PC-3 (cell line): ENCODE data around the gene FHIP1B. TPM values are rescaled to one million over a fixed set of nuclear protein-coding genes. Genes with fewer than 3 reads are reported as not detected.

ENCODE experiments used
- ATAC-seq: fragments of 200-7000 bp; cut with Tn5 transposase; 2 replicates; pipeline ENCODE4 v1.9.1; 2020; ENCODE audit warnings: mild to moderate bottlenecking, moderate library complexity
- BruUV-seq: library from RNA; stranded (reverse); fragments of 400-500 nt; replicated peaks from 2 replicates; lab custom pipeline; 2021; lab: Mats Ljungman, UMichigan
- CTCF ChIA-PET: fragments of 300-600 bp; sonication (Branson Sonifier 250); formaldehyde crosslinking; loops from one replicate; lab custom pipeline; 2022; ENCODE audit warnings: antibody characterized with exemption; lab: Charles Lee
- POLR2A ChIA-PET: fragments of 300-600 bp; sonication (Branson Sonifier 250); formaldehyde crosslinking; loops from one replicate; lab custom pipeline; 2022; ENCODE audit warnings: antibody characterized with exemption; ENCODE audit not compliant: unreplicated experiment; lab: Charles Lee
- DNase-seq: peaks from one replicate; pipeline ENCODE4 v3.0.0-alpha.2; 2015
- H2AFZ ChIP-seq: fragments of 300-600 bp; sonication (generic); 2 replicates; pipeline ENCODE4 v1.6.0; 2016; ENCODE audit warnings: antibody characterized with exemption, low read length
- H3F3A ChIP-seq: fragments of 300-600 bp; sonication (generic); one replicate; pipeline ENCODE4 v1.6.0; 2017; ENCODE audit warnings: antibody characterized with exemption, low read length, control low read depth, mild to moderate bottlenecking; ENCODE audit not compliant: unreplicated experiment
- H3K27ac ChIP-seq: fragments of 300-600 bp; sonication (generic); 2 replicates; pipeline ENCODE4 v1.5.1; 2016; ENCODE audit warnings: mild to moderate bottlenecking, low read length
- H3K27me3 ChIP-seq: fragments of 300-600 bp; sonication (generic); 2 replicates; pipeline ENCODE4 v1.6.1; 2016; ENCODE audit warnings: low read length, mixed read lengths
- H3K36me3 ChIP-seq: fragments of 300-600 bp; sonication (generic); 2 replicates; pipeline ENCODE4 v1.6.1; 2016; ENCODE audit warnings: low read depth, mixed run types, low read length, mixed read lengths
- H3K4me1 ChIP-seq: fragments of 300-600 bp; sonication (generic); 2 replicates; pipeline ENCODE4 v1.5.1; 2016; ENCODE audit warnings: low read length; ENCODE audit not compliant: insufficient read depth
- H3K4me2 ChIP-seq: fragments of 300-600 bp; sonication (generic); 2 replicates; pipeline ENCODE4 v1.6.0; 2016; ENCODE audit warnings: low read length
- H3K4me3 ChIP-seq: fragments of 300-600 bp; sonication (generic); 2 replicates; pipeline ENCODE4 v1.5.1; 2016; ENCODE audit warnings: mild to moderate bottlenecking, low read length, mixed read lengths
- H3K79me2 ChIP-seq: fragments of 300-600 bp; sonication (generic); 2 replicates; pipeline ENCODE4 v1.6.1; 2017; ENCODE audit warnings: low read length, mixed read lengths
- H3K9ac ChIP-seq: fragments of 300-600 bp; sonication (generic); 2 replicates; pipeline ENCODE4 v1.6.0; 2016; ENCODE audit warnings: mild to moderate bottlenecking, low read length
- H3K9me2 ChIP-seq: fragments of 300-600 bp; sonication (generic); replicated peaks from 2 replicates; pipeline ENCODE4 v1.6.1; 2016; ENCODE audit warnings: mixed run types, low read length, mixed read lengths
- H3K9me3 ChIP-seq: fragments of 300-600 bp; sonication (generic); 2 replicates; pipeline ENCODE4 v1.6.1; 2016; ENCODE audit warnings: low read length, mixed read lengths
- H4K20me1 ChIP-seq: fragments of 300-600 bp; sonication (generic); 2 replicates; pipeline ENCODE4 v1.6.1; 2016; ENCODE audit warnings: low read length, mixed read lengths
- EZH2 ChIP-seq: fragments of 300-600 bp; sonication (generic); IDR thresholded peaks from one replicate; pipeline ENCODE4 v1.6.1; 2017; ENCODE audit warnings: antibody characterized with exemption, mild to moderate bottlenecking, low read length; ENCODE audit not compliant: unreplicated experiment
- EZH2phosphoT487 ChIP-seq: fragments of 300-600 bp; sonication (generic); IDR thresholded peaks from 2 replicates; pipeline ENCODE4 v1.6.1; 2018; ENCODE audit warnings: mild to moderate bottlenecking, antibody characterized with exemption, low read length, borderline replicate concordance
- intact Hi-C: fragments of 100-400 bp; cut with micrococcal nuclease; formaldehyde crosslinking; loops from 2 replicates; pipeline ENCODE4 v1.9.0; 2023
- total RNA-seq: library from RNA; depleted of rRNA; stranded (reverse); fragments of >200 nt; gene quantifications from 2 replicates; pipeline ENCODE4 v1.2.3, GENCODE V29; 2014
- TF ChIP-seq, protein P1 (sequence below): fragments of 300-600 bp; sonication (generic); conservative IDR thresholded peaks from 2 replicates; pipeline ENCODE4 v1.5.1; 2017; ENCODE audit warnings: antibody characterized with exemption, low read depth, mild to moderate bottlenecking, low read length

Gene FHIP1B
- total RNA-seq, 1 experiment from 2014 or later = 30.4 TPM

DNA sequence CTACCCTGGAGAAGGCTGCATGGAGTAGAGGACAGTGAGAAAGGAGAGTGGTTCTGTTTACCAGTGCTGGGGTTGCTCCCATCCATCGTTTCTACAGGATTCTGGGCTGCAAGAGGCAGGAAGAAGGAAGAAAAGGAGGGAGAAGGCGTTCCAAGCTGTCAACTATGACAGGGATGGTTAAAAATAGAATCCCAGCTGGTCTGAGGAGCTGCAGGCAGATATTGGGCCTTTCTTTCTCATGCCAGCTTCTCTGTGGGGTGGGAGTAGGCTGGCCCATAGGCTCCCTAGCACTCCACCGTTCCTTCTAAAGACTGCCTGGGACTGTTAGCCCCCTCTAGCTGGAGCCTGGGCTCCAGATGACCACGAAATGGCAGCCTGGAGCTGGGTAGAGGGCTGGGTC lies 38.8 kb upstream of the FHIP1B start:
- H3K4me3 ChIP-seq = no peak overlapping the region

DNA sequence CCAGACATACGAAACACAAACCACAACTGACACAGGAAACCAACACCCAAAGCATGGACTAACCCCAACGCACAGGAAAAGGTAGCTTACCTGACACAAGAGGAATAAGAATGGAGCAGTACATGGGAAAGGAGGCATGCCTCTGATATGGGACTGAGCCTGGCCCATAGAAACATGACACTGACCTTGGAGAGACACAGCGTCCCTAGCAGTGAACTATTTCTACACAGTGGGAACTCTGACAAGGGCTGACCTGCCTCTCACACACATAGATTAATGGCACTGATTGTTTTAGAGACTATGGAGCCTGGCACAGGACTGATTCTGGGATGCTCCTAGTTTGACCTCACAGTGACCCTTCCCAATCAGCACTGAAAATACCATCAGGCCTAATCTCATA lies 37.2 kb upstream of the FHIP1B start:
- H3K79me2 ChIP-seq = no peaks in the 10 kb centered on the region
- H3K9me2 ChIP-seq = no peaks in the 10 kb centered on the region
- no TSS peak for BruUV-seq
- H3K27ac ChIP-seq = no peak overlapping the region
- no peaks in the 10 kb centered on the region for H3F3A ChIP-seq
- POLR2A ChIA-PET = no interaction called here
- H3K4me1 ChIP-seq = no peaks in the 10 kb centered on the region
- H2AFZ ChIP-seq = no peak overlapping the region
- H3K9me3 ChIP-seq = no peaks in the 10 kb centered on the region
- peaks cover 35% of the 10 kb centered on the region for H3K27me3 ChIP-seq
- H4K20me1 ChIP-seq = no peaks in the 10 kb centered on the region
- no peaks in the 10 kb centered on the region for H3K36me3 ChIP-seq
- no peak overlapping the region for H3K9ac ChIP-seq
- TF ChIP-seq EZH2phosphoT487 (no peak), EZH2 (no peak)
- TF ChIP-seq, protein P1, sequence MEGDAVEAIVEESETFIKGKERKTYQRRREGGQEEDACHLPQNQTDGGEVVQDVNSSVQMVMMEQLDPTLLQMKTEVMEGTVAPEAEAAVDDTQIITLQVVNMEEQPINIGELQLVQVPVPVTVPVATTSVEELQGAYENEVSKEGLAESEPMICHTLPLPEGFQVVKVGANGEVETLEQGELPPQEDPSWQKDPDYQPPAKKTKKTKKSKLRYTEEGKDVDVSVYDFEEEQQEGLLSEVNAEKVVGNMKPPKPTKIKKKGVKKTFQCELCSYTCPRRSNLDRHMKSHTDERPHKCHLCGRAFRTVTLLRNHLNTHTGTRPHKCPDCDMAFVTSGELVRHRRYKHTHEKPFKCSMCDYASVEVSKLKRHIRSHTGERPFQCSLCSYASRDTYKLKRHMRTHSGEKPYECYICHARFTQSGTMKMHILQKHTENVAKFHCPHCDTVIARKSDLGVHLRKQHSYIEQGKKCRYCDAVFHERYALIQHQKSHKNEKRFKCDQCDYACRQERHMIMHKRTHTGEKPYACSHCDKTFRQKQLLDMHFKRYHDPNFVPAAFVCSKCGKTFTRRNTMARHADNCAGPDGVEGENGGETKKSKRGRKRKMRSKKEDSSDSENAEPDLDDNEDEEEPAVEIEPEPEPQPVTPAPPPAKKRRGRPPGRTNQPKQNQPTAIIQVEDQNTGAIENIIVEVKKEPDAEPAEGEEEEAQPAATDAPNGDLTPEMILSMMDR = no peak
- no peak overlapping the region for H3K4me3 ChIP-seq
- no peak overlapping the region for H3K4me2 ChIP-seq
- CTCF ChIA-PET = no interaction called here
- DNase-seq (no peak), ATAC-seq (no peak)
- intact Hi-C loops = no loop called here

More for the DNA sequence above, 38.8 kb upstream of the FHIP1B start:
- no peak for DNase-seq
- H3K4me1 ChIP-seq = no peaks in the 10 kb centered on the region
- POLR2A ChIA-PET = no interaction called here
- no peak overlapping the region for H2AFZ ChIP-seq
- no peaks in the 10 kb centered on the region for H3K9me3 ChIP-seq
- H3K79me2 ChIP-seq = no peaks in the 10 kb centered on the region
- H4K20me1 ChIP-seq = no peaks in the 10 kb centered on the region
- H3K9me2 ChIP-seq = no peaks in the 10 kb centered on the region
- H3K4me2 ChIP-seq = no peak overlapping the region
- BruUV-seq = no TSS peak
- no peaks in the 10 kb centered on the region for H3F3A ChIP-seq
- intact Hi-C loops = no loop called here
- ATAC-seq = no peak
- H3K9ac ChIP-seq = no peak overlapping the region
- no peaks in the 10 kb centered on the region for H3K36me3 ChIP-seq
- H3K27me3 ChIP-seq = peaks cover 34% of the 10 kb centered on the region; the same call in 1 of the 2 replicates
- no peak for TF ChIP-seq EZH2phosphoT487
- TF ChIP-seq, protein P1 = no peak
- TF ChIP-seq EZH2 = no peak
- CTCF ChIA-PET = no interaction called here
- H3K27ac ChIP-seq = no peak overlapping the region

DNA sequence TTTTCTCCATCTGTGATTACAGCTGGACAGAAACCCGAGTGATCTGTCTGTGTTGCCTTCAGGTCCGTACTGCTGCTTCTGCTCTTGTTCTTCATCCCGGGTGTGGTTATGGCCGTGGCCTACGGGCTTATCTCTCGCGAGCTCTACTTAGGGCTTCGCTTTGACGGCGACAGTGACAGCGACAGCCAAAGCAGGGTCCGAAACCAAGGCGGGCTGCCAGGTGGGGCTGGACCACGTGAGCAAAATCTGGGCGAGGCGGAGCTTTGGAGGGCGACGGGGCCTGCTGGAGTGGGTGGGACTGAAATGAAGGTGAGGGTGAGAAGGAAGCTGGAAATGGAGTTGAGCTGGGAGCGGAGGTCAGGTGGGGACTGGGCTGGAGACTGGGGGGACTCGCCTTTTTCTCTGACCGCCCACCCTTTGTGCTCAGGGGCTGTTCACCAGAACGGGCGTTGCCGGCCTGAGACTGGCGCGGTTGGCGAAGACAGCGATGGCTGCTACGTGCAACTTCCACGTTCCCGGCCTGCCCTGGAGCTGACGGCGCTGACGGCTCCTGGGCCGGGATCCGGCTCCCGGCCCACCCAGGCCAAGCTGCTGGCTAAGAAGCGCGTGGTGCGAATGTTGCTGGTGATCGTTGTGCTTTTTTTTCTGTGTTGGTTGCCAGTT lies 36.3 kb upstream of the FHIP1B start:
- no peaks in the 10 kb centered on the region for H3K4me1 ChIP-seq
- POLR2A ChIA-PET = no interaction called here
- H3K9me3 ChIP-seq = no peaks in the 10 kb centered on the region
- no peak overlapping the region for H3K4me3 ChIP-seq
- DNase-seq (no peak), ATAC-seq (no peak)
- no TSS peak for BruUV-seq
- H3K4me2 ChIP-seq = no peak overlapping the region
- no peaks in the 10 kb centered on the region for H3F3A ChIP-seq
- H2AFZ ChIP-seq = no peak overlapping the region
- H3K9me2 ChIP-seq = no peaks in the 10 kb centered on the region
- CTCF ChIA-PET = no interaction called here
- peaks cover 33% of the 10 kb centered on the region for H3K27me3 ChIP-seq
- intact Hi-C loops = no loop called here
- no peaks in the 10 kb centered on the region for H3K36me3 ChIP-seq
- H3K79me2 ChIP-seq = no peaks in the 10 kb centered on the region
- TF ChIP-seq, protein P1 = no peak
- TF ChIP-seq EZH2phosphoT487 (no peak), EZH2 (no peak)
- H4K20me1 ChIP-seq = no peaks in the 10 kb centered on the region
- no peak overlapping the region for H3K27ac ChIP-seq
- no peak overlapping the region for H3K9ac ChIP-seq
